Astrocyte (in vitro differentiated cells and primary cell): ENCODE measurements around the gene TSPAN15.

ENCODE experiments used
- CTCF ChIP-seq: IDR thresholded peaks from 2 replicates; pipeline ENCODE4 v1.5.1; 2011; ENCODE audit warnings: low read depth, mild to moderate bottlenecking, inconsistent platforms, low read length, moderate library complexity; ENCODE audit not compliant: insufficient read depth
- EZH2 ChIP-seq: IDR thresholded peaks from 2 replicates; pipeline ENCODE4 v1.6.1; 2012; ENCODE audit warnings: mild to moderate bottlenecking, low read length, inconsistent platforms; ENCODE audit not compliant: insufficient read depth

DNA sequence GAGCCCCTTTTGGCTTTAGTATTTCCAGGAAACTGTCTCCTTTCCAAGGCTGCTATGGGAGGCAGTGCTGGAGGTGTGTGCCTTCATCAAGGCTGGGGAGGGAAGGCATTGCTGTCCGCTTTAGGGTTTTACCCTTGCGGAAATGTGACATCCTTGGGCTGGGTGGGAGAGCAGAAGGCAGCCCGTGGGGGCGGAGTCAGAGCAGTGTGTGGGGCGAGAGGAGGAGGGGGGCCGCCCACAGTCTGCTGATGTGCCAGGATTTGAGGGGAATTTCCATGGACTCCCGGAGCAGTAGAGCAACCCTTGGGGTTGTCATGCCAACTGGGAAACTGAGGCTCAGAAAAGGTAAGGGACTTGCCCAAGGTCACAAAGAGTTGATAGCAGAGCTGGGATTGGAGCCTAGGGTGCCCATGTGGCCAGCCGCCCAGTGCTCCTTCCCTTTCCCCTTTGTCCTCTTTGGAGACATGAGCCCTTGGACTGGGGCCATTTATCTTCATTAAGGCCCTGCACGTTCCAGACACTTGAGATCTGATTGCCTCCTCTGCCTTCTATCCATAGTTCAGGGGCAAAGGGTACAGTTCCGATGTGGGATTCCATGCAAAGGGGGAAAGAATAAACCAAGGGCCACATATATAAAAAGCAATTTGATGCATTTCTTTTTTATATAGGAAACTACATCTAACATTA is 22.2 kb downstream of the TSPAN15 start:
- TF ChIP-seq CTCF (no peak), EZH2 (no peak)
